CD4-positive, alpha-beta T cell treated with Interleukin-4 for 4 hours (primary cell): ENCODE results near the gene PTGER2.

Experiments
- DNase-seq: peaks from one replicate; pipeline ENCODE4 v3.0.0-alpha.2; 2020

Gene PTGER2

DNA sequence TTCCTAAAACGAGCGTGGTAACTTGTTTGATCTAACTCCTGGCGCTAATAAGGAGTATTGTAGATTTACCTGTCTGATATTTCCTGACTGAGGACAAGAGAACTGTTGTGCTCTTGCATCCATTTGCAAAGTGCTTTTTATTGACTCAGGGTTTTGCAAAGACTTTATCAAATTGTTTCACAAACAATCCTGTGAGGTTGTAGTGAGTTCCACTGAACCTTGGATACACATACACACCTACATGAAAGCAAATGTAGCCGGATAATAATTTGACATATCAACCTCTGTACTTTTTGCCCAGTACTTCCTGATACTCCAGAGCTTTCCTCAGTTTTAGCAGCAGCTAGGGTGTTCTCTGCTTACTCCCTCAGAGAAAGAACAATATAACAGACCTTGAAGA, 6.7 kb upstream of the PTGER2 start:
- DNase-seq: no peak

GRCh38 chr14:52307905-52308304, 6.2 kb upstream of the PTGER2 start:
- DNase-seq: no peak

DNA sequence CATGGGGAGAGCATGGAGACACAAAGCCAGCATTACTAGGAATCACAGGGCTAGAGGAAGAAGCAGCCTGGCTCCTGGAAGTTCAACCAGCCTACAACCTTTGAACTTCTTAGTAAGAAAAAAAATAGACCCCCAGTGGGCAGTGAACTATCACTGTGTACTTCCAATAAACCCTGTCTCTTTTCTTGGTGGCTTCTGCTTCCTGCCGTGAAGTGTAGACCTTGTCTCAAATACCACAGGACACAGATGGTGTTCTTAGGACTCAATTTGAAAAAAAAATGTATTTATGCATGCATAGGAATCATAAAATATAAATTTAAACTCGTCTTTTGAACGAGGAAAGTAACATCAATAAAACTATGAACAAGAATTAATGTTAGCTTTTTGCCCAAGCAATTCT, 3.6 kb upstream of the PTGER2 start:
- DNase-seq: no peak

DNA sequence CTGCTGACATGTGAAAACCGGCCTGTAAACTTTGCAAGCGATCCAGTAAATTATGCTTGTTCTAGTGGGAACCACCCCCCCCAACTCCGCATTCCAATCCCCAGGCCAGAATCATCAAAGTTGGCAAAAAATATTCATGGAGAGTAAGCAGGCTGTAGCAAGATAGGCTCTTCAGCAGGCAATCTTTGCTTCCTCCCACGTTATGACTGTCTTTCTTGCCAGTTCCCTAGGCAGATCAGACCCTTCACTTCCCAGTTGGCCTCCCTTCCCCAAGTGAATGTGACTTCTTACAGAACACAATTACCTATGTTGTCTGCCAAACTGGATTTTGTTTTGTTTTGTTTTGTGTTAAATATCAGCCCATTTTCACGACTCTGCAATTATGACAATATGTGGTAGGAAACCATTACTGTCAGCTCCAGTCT, 1.2 kb upstream of the PTGER2 start:
- DNase-seq: no peak

DNA sequence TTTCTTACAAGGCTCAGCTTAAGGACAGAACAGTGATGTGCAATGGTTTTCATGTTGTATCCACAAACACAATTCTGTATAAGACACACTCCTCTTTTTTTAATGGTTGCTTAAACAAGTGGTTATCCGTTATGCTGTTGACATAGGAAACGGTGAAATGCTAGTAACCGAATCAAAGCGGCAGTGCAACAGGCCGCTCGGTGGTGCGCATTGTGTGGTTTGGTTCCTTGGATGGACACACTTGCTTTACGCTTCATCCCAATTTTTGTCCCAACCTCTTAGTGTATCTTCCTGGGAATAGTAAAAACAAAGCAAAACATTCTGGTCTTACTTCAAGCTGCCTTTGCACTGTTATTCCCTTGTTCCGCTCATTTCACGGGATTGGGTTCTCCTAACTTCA, 650 bp upstream of the PTGER2 start:
- peak; percentile 27 for DNase-seq

GRCh38 chr14:52314595-52315354, 663 bp downstream of the PTGER2 start:
- peak; percentile 30 for DNase-seq

DNA sequence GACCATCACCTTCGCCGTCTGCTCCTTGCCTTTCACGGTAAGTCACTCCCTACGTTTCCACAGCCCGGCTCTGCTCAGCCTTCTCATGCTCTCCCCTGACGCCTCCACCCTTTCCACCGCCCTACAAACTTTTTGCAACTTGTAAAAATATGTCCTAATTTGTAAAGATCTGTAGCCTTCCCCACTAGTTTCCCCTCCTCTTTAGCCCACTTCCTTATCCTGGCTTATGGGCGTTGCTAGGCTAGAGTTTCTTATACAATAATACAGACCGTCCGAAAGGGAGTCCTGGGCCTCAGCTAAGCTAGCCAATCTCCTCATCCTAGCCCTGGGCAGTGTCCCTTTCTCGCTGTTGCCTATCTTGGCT, 1.2 kb downstream of the PTGER2 start:
- DNase-seq: peak; percentile 65

DNA sequence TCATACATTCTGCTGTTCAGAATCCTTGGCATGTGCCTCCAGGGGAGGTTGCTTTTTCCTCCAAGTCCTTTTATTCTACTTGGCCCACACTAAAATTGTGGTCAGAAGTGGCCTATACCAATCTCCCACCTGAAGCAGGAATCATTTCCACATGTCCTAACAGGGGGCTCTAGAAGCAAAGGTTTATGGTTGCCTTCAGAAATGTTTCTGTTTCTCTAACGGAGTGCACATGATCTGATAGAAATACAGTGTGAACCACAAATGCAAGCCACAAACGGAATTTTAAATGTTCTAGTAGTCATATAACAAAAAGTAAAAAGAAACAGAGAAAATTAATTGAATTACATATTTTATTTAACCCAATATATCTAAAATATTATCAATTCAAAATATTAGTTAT, 4.0 kb downstream of the PTGER2 start:
- DNase-seq: peak; percentile 46

DNA sequence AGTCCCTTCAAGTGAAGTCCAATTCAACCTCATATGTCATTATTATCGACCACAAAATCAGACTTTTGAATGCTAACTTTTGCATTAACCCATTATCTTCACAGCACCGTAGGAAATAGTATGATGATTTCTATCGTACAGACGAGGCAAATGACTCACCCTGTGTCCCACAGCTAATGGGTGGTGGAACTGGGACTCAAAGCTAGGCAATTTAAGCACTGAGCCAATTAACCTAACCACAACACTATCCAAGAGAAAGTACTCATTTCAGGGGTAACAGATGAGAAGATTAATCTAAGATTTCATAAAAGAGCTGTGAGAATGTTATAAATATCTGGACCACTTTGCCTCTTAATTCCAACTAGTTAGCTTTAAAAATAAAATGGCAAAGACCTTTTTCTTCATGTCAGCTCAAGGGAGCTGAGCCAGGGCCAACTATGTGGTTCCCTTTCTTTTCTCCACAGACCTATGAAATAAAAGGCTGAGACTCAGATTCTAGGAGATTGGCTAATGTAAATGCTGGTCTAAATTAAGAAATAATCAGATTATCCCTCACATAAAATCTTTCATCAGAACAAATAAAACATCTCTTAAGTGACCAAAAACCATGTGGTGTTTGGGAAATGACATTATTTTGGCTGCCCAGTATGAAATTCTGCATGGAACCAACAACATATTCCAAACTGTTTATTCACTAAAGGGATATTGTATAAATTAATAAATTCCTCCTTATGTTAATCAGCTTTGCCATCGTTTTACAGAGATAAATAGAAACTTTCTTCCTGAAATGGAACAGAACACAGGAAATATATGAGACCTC, 4.9 kb downstream of the PTGER2 start:
- DNase-seq: peak; percentile 63

DNA sequence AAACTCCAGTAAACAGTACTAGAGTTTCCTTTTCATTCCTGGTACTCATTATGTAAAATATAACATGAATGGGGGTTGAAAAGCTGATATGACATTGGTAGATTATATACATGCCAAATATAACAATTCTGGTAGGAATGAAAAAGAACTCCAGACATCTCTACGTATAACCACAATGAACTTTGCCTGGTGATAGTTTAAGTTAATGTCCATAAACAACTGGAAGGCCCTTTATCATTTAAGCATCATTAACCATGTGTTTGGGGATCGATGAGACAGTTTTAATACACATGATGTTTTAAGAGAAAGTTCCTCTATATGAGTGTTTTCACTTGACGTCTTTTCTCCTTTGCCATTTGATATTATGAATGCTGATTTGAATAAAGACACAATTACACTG, 5.8 kb downstream of the PTGER2 start:
- no peak for DNase-seq

GRCh38 chr14:52325126-52325525, 11.0 kb downstream of the PTGER2 start:
- DNase-seq: peak; percentile 82

- DNase-seq: no peak
These were observed 11.5 kb downstream of the PTGER2 start for GRCh38 chr14:52325630-52326029.

- DNase-seq: peak; percentile 40
These were observed 13.5 kb downstream of the PTGER2 start for GRCh38 chr14:52327374-52328226.

DNA sequence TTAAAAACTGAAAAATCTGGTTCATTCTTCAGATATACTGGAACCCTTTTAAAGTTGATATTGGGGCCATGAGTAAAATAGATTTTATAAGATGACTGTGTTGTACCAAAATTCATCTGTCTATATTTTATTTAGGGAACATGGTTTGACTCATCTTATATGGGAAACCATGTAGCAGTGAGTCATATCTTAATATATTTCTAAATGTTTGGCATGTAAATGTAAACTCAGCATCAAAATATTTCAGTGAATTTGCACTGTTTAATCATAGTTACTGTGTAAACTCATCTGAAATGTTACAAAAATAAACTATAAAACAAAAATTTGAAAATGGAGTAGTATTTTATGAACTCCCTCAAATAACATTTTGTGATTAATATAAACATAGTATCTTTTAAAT, 14.2 kb downstream of the PTGER2 start:
- no peak for DNase-seq

DNA sequence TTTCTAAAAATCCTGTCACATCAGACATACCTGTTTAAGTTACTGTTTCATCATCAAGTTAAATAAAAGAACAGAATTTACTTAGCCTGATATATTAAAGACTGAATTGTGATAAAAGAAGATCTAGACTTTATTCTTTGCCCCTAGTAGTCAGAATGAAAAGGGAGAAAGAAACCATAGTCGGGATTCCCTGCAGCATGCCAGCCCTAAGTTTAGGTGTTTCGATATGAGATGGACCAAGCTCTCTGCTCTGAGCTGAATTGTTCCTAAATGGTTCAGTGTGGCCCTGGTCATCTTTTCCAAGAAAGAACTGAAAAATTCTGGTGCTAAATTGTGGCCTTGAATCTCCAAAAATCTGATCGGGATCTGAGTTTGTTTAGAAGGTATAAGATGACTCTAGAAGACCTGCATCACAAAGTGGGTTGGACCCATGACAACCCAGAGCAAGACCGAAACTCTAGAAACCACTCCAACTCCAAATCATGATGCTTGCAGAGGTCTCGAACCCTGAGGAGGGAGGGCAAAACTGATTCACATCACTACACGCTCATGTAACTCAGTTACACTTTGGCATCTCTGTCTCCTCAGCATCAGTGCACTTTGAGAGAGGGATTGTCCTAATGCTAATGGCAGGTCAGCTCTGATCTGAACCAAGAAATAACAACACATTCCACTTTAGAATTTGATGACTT, 15.7 kb downstream of the PTGER2 start:
- no peak for DNase-seq

DNA sequence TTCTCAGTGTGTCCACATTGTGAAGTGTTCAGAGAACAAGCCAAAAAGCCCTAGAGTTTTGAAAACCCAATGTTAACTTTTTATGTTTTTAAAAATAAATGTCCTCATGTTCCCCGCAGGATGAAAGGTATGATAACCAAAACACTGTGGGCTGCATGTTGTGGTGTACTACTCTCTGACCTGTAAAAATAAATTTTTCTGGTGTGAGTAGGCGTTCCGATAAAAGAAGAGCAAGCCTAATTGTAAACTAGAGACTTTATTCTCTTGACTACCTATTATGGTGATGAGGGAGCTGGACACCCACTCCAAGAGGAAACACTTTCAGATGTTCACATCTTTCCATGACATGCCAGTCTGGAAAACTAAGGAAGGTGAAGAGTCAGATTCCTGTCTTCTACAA, 18.2 kb downstream of the PTGER2 start:
- DNase-seq: no peak

DNA sequence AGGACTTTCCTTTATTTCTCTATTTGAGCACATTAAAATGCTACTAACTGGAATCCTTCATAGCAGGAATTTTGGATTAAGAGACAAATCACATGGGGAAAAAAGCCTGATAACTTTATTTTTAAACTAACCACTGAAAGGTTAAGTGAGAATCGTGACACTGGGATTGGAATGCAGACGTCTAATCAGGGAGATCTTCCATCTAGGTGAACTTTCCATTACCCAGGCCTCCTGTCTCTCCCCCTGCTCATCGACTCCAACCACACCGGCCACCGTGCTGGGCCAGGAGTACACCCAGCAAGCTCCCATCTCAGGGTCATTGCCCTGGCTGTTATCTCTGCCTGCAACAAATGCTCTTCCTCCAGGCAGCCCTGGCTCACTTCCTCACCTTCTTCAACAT, 19.0 kb downstream of the PTGER2 start:
- DNase-seq: no peak

- DNase-seq: no peak
These were observed 19.9 kb downstream of the PTGER2 start for GRCh38 chr14:52333823-52334657.

DNA sequence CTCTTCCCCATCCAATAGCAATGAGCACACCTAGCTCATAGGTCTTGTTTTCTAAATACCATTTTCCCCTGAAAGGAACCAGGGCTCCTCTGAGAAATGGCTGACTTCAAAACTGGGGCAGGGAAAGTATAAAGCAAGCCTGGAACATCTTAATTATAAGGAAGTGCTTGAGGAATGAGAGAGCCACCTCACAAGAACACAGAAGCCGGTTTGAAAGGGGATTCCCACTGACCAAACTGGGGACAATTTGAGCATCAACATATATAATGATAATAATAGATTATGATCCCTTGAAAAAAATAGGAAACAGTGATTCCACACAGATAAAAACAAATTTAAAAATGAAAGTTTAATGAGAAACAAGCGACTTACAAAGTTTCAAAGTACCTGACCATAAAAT, 22.1 kb downstream of the PTGER2 start:
- no peak for DNase-seq

- peak; percentile 46 for DNase-seq
These were observed 24.1 kb downstream of the PTGER2 start for GRCh38 chr14:52338051-52338681.

DNA sequence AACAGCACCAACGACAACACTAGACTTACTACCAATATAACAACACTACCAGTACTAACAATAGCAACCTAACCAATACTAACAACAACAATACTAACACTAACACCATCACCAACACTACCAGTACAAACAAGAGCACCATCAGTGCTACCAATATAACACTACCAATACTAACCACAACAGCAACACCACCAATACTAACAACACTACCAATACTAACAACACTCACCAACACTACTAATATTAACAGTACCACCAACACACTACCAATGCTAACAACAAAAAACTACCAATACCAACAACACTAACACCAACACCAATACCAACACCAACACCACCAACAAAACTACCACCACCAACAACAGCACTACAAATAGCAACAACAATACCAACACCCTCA, 25.1 kb downstream of the PTGER2 start:
- DNase-seq: no peak
